Measurements from ENCODE around the gene NYNRIN.

Gene NYNRIN

DNA sequence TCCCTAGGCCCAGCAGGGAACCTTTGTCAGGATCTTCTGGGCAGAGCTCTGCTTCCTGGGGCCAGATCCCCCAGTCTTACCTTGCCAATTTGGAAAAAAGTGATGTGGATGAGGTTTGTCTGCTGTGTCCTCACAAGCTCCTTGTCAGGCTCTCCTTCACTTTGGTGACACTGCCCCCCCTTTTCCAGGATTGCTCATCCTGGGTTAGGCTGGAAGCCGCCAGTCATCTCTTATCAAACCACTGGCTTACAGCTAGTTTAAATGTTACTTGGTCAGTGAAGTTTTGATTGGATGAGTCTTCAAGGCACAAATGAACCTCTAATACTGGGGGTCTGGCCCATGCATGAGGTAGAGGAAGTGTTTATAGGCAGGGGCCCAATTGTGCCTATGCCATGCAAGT is 15.3 kb downstream of the NYNRIN start:
- DNase-seq (ENCODE audit: low read depth in 2 of 3, low spot score in 2 of 3): no peak

DNA sequence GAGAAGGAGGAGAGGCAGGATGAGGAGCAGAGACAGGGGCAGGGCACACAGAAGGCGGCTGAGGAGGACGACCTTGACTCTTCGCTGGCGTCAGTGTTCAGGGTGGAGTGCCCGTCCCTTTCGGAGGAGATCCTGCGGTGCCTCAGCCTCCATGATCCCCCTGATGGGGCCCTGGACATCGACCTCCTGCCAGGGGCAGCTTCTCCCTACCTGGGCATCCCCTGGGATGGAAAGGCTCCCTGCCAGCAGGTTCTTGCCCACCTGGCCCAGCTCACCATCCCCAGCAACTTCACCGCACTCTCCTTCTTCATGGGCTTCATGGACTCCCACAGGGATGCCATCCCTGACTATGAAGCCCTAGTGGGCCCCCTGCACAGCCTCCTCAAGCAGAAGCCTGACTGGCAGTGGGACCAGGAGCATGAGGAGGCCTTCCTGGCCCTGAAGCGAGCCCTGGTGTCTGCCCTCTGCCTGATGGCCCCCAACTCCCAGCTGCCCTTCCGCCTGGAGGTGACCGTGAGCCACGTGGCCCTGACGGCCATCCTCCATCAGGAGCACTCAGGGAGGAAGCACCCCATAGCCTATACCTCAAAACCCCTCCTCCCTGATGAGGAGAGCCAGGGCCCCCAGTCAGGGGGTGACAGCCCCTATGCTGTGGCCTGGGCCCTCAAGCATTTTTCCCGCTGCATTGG is 16.1 kb downstream of the NYNRIN start:
- no peak for DNase-seq (ENCODE audit: low read depth in 2 of 3, low spot score in 2 of 3)

DNA sequence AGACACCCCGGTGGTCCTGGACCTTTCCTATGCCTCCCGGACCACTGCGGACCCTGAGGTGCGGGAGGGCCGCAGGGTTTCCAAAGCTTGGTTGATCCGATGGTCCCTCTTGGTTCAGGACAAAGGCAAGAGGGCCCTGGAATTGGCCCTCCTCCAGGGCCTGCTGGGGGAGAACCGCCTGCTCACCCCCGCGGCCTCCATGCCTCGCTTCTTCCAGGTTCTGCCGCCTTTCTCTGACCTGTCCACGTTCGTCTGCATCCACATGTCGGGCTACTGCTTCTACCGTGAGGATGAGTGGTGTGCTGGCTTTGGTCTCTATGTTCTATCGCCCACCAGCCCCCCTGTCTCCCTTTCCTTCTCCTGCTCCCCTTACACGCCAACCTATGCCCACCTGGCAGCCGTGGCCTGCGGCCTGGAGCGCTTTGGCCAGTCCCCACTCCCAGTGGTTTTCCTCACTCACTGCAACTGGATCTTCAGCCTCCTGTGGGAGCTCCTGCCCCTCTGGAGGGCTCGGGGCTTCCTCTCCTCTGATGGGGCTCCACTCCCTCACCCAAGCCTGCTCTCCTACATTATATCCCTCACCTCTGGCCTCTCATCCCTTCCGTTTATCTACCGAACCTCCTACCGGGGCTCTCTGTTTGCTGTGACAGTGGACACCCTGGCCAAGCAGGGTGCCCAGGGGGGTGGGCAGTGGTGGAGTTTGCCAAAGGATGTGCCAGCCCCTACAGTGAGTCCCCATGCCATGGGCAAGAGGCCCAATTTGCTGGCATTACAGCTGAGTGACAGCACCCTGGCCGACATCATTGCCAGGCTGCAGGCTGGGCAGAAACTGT is 16.8 kb downstream of the NYNRIN start:
- no peak for DNase-seq (ENCODE audit: low read depth in 2 of 3, low spot score in 2 of 3)

DNA sequence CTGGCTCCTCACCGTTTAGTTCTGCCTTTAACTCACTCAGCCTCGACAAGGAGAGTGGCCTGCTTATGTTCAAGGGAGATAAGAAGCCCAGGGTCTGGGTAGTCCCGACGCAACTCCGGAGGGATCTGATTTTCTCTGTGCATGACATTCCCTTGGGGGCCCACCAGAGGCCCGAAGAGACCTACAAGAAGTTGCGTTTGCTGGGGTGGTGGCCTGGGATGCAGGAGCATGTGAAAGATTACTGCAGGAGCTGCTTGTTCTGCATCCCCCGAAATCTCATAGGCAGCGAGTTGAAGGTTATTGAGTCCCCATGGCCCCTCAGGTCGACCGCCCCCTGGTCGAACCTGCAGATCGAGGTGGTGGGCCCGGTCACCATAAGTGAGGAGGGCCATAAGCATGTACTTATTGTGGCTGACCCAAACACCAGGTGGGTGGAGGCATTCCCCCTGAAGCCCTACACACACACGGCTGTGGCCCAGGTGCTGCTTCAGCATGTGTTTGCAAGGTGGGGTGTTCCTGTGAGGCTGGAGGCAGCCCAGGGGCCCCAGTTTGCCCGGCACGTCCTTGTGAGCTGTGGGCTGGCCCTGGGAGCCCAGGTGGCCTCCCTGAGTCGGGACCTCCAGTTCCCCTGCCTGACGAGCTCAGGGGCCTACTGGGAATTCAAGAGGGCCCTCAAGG is 17.6 kb downstream of the NYNRIN start:
- no peak for DNase-seq (ENCODE audit: low read depth in 2 of 3, low spot score in 2 of 3)

DNA sequence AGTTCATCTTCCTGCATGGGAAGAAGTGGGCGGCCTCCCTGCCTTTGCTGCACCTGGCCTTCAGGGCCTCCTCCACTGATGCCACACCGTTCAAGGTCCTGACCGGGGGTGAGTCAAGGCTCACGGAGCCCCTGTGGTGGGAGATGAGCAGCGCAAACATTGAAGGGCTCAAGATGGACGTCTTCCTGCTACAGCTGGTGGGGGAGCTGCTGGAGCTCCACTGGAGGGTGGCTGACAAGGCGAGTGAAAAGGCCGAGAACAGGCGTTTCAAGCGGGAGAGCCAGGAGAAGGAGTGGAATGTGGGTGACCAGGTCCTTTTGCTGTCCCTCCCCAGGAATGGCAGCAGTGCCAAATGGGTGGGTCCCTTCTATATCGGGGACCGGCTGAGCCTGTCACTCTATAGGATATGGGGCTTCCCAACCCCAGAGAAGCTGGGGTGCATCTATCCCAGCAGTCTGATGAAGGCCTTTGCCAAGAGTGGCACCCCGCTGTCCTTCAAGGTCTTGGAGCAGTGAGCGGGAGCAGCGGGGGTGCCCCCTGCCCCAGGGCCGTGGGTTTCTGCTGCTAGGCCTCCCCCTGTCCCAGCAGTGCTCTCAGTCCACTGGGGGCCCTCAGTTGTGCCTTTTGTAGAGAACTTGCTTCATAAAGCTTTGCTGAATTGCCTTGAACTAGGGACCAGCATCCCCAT is 18.3 kb downstream of the NYNRIN start:
- DNase-seq (ENCODE audit: low read depth in 2 of 3, low spot score in 2 of 3): no peak

DNA sequence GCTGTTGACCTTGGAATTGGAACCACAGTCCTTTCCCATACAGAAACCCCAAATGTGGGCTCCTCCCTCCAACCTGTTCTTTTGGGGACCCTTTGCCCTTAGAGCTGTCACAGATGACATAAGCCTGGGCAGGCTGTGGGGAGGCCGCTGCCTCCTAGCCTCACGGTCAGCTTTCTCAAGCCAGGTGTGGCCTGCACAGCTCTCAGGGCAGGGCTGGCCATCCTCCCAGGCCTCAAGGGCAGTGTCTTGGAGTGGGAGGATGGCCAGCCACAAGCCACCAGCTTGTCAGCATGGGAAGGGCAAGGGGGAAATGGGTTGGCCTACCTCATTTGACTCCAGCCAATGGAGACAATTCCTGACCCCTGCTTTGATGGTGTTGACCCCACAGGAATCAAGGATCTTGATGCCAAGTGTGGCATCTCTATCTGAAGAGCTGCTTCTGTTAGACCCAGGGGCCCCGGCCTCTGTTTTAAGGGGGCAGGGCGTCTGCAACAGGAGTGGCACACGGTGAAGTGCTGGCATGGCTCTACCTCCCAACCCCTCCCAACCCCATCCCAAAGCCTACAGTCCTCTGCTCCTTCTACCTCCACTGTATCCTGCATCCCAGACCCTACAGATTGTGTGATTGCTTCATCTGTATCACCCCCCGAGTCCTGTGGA is 19.2 kb downstream of the NYNRIN start:
- no peak for DNase-seq (ENCODE audit: low read depth in 2 of 3, low spot score in 2 of 3)

DNA sequence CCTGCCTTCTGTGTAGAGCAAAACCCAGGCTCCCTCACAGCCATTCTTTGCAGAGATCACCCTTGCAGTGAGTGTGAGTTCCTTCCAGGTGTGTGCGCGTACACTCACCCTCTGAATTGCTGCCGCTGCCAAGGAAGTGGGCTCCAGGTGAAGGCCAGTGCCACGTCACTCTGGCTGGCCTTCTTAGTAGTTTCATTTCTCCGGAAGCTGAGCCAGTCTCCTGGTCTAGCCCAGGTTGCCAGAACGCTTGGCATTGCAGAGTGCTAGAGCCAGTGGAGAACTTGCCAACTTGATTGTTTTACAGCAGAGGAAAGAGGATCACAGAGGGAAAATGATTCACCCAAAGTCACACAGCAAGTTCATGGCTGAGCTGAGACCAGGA is 19.7 kb downstream of the NYNRIN start:
- no peak for DNase-seq (ENCODE audit: low read depth in 2 of 3, low spot score in 2 of 3)

DNA sequence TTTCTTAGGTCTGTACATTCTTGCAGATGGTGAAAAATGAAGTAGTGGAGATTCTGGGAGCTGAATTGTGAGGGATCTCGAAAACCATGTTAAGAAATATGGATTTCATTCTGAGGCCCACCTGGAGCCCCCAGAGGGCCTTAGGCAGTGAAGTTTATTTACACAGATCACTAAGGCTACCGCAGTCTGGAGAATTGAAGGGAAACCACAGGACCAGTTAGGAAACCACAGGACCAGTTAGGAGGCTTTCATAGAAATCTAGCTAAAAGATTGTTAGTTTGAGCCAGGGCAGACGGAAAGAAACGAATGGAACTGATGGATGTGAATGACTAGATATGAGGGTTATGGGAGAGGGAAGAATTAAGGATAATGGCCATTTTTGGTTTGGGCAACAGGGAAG is 23.5 kb downstream of the NYNRIN start:
- no peak for DNase-seq (ENCODE audit: low read depth in 2 of 3, low spot score in 2 of 3)

DNA sequence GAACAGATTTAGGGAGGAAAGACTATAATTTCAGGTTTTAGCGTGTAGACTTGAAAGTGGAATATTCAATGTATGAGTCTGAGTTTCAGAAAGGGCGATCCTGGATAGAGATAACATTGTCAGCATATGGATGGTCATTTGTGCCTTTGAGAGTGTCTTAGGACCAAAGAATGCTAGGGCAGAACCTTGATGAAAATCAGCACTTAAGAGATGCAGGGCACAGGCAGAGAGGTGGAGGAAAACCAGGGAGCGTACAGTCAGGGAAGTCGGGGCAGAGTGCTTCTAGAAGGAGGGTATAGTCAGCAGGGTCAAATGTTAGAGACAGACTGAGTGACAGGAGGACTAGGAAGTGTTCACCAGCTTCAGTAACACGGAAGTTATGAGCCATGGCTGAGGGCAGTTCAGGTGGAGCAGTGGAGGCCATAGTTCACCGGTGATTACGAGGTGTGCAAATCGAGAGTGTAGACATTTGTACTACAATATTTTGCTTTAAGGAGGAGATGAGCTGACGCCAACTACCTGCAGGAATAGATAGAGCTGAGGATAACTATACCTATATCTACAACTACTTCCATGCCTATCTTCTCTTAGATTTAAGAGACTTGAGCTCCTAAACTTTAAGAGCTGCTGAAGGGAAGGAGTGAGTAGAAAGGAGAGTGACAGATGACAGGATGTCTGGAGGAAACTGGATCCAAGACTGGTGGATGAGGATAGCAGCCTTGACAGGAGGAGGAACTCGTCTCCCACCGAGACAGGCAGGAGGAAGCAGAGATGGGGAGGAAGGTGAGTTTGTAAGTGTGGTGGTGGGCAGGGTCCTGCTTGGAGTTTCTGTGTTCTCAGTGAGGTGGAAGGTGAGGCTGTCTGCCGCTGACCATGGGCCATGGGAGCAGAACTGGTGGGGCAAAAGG is 24.1 kb downstream of the NYNRIN start:
- no peak for DNase-seq (ENCODE audit: low read depth in 2 of 3, low spot score in 2 of 3)

DNA sequence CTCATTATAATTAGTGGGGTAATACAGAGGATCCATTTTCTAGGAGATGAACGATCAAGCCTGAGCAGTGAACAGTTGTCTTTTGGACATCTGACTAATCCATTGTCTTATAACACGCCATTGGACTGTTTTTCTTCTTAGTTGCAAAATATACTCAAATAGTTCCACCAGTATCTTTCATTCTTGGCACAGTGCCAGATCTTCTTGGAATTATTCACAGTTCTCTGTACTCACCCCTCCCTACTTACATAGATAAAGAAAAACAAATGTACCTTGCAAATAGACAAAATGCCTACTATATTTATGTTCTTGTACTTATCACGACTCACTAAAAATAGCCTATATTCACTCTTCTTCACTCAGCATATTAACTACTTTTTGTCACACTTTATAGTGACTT is 26.9 kb downstream of the NYNRIN start:
- DNase-seq (ENCODE audit: low read depth in 2 of 3, low spot score in 2 of 3): no peak

DNA sequence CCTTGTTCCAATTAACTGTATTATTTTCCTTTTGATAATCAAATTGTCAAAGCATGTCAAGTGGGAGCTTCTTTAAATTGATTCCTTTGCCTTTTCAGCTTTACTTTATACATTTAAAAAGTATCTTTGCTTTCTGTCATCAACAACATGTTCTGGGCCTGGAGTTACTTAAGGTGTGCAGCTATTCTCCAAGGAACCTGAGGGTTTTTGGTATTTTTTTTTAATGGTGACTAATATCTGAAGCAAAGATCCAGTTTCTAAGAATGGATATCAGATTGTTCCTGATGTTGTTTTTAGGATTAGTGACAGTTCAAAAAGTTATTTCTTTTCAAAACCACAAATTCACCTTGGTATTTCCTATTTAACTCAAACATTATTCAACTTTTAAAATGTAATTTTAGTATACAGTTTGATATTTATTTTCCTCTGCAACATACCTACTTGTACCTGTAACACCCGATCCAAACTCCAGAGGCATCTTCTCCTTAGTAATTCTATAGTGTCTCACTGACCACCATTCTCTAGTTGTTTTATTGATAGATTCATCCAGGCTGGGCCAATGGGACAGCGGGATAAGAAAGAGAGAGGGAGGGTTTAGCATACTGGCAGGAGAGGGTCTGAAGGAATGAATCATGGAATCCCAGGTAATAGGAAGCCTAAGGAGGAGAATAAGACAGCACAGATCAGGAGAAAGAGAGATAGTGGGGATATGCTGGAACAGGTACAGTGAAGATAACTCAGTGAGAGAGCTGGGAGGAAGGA is 27.5 kb downstream of the NYNRIN start:
- DNase-seq (ENCODE audit: low read depth in 2 of 3, low spot score in 2 of 3): no peak

DNA sequence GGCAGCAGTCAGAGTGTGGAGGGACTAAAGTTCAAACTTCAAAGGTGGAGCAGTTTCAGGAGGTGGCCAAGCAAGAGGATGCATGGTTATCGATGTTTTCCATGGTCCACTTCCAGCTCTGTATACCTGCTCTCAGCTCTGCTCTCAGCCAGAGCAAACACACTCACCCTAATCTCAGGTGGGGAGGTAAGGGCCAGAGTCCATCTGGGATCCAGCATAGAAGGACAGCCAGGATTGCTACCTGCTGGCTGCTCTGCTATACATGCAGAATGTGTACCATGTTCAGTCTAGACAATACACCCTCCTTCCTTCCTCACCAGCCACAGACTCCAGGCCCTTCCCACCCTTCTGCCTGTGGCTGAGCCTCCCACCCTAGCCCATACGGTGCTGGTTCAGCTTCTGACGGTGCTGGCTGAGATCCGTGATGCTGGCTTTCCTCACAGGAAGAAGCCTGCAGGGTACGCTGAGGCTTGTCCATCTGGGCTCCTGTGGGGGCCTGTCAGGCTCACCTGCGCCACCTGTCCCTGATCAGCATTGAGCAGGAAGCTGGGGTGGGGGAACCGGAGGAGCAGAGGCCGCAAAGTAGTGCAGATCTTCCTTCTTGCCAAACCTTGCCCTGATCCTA is 28.2 kb downstream of the NYNRIN start:
- DNase-seq (ENCODE audit: low read depth in 2 of 3, low spot score in 2 of 3): no peak

DNA sequence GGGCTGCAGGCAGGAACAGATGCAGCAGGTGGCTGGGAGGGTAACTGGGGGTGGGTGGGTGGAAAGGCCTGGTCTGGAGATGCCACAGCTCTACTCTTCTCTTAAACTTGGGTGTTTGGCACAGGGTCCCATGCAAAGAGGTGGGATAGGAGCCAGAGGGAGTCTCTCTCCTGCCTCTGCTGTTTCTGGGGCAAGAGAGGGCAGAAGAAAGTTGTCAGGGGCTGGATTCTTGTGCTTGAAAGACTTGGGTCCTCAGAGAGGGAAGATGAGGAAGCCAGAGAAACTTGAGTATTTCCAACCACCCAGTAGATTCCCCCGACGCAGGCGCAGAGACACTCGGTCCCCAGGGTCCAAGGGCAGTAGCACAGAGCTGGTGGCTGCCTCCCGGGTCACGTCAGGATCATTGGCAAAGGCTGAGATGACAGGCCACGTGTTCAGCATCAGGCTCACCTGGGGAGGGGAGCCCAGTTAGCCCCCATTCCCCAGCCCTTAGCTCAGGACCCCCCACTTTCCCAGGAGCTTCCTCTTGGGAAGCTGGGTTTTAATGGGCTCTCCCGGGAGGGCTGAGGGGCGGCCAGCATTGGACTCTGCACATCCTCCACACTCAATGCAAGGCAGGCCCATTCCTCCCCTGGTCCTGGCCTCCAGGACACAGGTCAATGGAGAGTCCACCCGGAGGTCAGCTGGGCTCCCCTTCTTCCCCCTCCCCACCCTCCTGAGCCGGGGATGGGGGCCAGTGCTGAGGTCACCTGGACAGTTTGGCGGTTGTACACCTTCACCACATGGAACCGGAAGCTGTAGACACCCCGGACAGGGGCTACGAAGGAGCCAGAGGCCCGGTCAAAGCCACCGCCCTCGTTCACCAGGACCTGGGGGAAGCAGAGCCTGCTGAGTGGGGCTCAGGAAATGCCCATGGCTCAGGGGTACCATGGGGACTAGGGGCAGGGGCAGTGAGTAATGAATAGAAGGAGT is 29.0 kb downstream of the NYNRIN start:
- no peak for DNase-seq (ENCODE audit: low read depth in 2 of 3, low spot score in 2 of 3)

DNA sequence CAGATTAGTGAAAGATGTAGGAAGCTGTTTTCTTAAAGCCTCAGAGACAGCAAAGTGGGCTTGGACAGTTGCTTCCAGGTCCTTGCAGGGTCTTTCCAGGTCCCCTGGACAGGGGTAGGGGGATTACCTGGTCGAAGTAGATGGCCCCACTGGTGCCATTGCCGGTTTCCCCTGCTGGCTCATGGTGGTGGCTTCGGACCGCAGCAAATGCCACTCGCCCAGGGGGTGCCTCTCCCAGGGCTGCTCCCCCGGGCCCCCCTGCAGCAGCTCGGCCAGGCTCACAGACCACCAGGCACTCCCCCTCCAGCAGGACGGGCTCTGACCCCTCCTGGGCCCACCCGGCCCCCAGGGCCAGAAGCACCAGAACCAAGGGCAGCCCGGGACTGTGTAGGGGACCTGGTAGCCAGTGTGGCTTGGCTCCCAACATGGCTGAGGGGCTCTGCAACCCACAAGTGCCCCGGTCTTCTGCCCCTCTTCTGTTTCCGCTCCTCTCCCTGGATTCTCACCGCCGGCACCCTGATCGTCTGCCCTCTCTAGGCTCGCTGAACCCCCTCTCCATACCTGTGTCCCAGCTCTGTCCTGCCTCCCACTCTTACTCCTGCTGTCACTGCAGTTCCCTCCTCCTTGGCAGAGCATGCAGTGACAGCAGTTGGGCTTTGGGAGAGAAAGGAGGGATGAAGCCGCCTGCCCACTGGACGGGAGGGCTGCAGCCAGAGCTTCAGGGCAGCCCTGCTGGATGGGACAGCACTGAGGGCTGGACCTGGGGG is 30.0 kb downstream of the NYNRIN start:
- DNase-seq (ENCODE audit: low read depth in 2 of 3, low spot score in 2 of 3): no peak

DNA sequence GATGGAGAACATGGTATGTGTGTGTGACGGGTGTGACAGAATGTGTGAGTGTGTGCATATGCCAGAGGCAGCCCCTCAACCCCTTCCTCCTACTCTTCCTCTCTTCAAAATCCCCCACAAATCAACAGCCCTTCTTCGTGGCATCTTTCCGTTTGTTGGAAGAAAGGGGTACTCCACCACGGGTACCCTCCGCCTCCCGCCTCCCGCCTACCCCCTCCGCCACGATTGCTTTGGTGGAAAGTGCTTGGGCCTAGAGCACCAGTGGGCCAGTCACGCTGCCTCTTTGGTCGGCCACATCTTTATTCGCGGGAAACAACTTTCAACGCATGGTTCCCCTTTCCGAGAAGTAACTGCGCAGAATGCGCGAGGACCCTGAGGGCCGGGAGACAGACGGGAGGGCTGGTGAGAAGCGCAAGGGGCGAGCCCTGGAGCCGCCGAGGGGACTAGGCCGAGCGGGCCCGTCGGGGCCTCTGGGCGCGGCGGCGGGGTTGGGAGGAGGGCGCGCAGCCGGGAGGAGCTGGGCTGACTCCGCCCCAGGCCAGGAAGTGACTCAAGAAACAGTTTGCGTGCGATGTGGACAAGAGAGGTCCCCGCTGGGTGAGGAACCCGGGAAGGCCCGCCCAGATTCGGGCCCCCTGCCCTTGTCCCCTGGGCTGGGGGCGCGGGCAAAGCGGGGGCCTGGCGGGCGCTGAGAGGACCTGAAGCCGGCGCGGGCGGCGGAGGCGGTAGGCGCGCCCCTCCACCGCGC is 30.8 kb downstream of the NYNRIN start, which contains the start of the genes CBLN3 and KHNYN:
TSS of gene CBLN3 (minus strand) at position 274 of the 748 bp plus-strand sequence. CDS start 614 bp downstream, outside the sequence.
TSS of gene KHNYN (plus strand) at position 560 of the 748 bp plus-strand sequence. CDS start 777 bp downstream, outside the sequence.
- DNase-seq (ENCODE audit: low read depth in 2 of 3, low spot score in 2 of 3): peak; percentile 70 to 75 (median 73)

DNA sequence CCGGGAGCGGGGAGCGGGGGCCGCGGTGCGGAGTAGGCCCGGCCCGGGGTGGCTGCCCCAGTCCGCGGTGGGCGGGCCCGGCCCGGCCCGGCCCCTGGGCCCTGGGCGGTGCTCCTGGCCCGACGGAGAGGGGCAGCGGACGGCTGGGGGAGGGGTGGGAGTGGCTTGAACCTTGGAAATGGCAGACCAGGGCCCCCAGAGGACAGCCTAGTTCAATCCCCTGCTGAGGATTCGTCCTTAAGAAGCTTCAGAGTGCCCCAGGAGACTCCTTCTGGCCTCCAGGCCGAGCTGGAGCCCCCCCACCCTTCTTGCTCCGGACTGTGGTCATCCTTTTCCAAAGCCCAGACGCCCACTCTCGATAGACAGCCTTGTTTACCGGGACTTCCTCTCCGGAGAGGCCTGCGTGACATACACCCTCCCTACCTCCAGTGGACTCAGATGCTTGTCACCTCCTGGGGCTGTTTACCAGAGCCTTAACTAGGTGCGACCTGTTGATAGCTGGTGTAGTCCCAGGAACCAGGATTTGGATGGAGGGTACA is 31.4 kb downstream of the NYNRIN start:
- DNase-seq (ENCODE audit: low read depth in 2 of 3, low spot score in 2 of 3): peak in 1 of 3 experiments; percentile 63

Data from activated CD8-positive, alpha-beta memory T cell treated with anti-CD3 and anti-CD28 coated beads for 48 hours (primary cell).